Left ventricle myocardium inferior (tissue), 1 donor: ENCODE measurements around the gene PKN3. TPM values are rescaled to one million over a fixed set of nuclear protein-coding genes. Genes with fewer than 3 reads are reported as not detected.
"Not testable (repeated sequence)": the region's sequence is repeated elsewhere in the genome, so short reads cannot be mapped to it uniquely, and the experiment has no call there.

ENCODE experiments used
- DNase-seq: peaks from one replicate; pipeline ENCODE4 v3.0.0-alpha.2; 2020
- H3K27ac ChIP-seq: fragments of 200-600 bp; replicated peaks from 2 replicates; pipeline ENCODE4 v1.8.0; 2021
- H3K27me3 ChIP-seq: fragments of 200-600 bp; 2 replicates; pipeline ENCODE4 v1.8.0; 2021; ENCODE audit warnings: low read depth
- H3K36me3 ChIP-seq: fragments of 200-600 bp; 2 replicates; pipeline ENCODE4 v1.8.0; 2021
- H3K4me1 ChIP-seq: fragments of 200-600 bp; 2 replicates; pipeline ENCODE4 v1.8.0; 2021
- H3K4me3 ChIP-seq: fragments of 200-600 bp; 2 replicates; pipeline ENCODE4 v1.8.0; 2021; ENCODE audit warnings: mild to moderate bottlenecking, moderate library complexity
- H3K9me3 ChIP-seq: fragments of 200-600 bp; replicated peaks from 2 replicates; pipeline ENCODE4 v1.8.0; 2021
- CTCF ChIP-seq: fragments of 200-600 bp; IDR thresholded peaks from 2 replicates; pipeline ENCODE4 v1.8.0; 2021; ENCODE audit warnings: antibody characterized with exemption, mild to moderate bottlenecking, borderline replicate concordance
- intact Hi-C: fragments of 100-400 bp; cut with micrococcal nuclease; formaldehyde crosslinking; loops from one replicate; pipeline ENCODE4 v1.11.0; 2022
- total RNA-seq: library from RNA; stranded (reverse); fragmentation: NEBNext Ultra II Directional; extraction: Animal tissue kit (Norgen Biotek cat#: 25700); gene quantifications from one replicate; pipeline ENCODE4 v1.2.1, GENCODE V29; 2021
- donor health status: DM: no; HTN: yes; CAD: no; lungs with severe emphysema.

Gene PKN3
- total RNA-seq, 1 donor from 2014 or later, result 6.3 TPM

DNA sequence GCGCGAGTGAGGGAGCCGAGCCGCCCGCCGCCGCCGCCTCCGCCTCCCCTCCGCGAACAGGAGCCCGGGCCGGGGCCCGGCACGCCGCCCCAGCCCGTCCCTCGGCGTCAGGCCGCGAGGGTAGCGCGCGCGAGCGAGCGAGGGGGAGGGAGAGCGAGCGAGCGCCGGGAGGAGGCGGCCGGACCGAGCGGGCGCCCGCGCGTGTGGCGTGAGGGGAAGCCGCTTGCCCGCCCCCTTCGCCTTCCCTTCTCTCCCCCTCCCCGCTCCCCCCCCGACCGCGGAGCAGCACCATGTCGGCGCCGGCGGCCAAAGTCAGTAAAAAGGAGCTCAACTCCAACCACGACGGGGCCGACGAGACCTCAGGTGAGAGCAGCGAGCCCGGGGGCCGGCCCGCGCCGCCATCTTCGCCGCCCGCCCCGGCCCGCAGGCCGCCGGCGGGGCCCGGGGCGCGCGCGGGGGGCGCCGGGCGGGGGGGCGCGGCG, 13.0 kb upstream of the PKN3 start:
- peaks cover 32% of the 10 kb centered on the region for H3K36me3 ChIP-seq
- H3K27ac ChIP-seq, result peak overlapping the region; percentile 98
- intact Hi-C loops, result no loop called here
- TF ChIP-seq CTCF, result no peak
- H3K27me3 ChIP-seq, result no peaks in the 10 kb centered on the region
- peak; percentile 67 for DNase-seq
- no peaks in the 10 kb centered on the region for H3K9me3 ChIP-seq
- peaks cover 40% of the 10 kb centered on the region for H3K4me1 ChIP-seq
- peak overlapping the region; percentile 81 for H3K4me3 ChIP-seq

DNA sequence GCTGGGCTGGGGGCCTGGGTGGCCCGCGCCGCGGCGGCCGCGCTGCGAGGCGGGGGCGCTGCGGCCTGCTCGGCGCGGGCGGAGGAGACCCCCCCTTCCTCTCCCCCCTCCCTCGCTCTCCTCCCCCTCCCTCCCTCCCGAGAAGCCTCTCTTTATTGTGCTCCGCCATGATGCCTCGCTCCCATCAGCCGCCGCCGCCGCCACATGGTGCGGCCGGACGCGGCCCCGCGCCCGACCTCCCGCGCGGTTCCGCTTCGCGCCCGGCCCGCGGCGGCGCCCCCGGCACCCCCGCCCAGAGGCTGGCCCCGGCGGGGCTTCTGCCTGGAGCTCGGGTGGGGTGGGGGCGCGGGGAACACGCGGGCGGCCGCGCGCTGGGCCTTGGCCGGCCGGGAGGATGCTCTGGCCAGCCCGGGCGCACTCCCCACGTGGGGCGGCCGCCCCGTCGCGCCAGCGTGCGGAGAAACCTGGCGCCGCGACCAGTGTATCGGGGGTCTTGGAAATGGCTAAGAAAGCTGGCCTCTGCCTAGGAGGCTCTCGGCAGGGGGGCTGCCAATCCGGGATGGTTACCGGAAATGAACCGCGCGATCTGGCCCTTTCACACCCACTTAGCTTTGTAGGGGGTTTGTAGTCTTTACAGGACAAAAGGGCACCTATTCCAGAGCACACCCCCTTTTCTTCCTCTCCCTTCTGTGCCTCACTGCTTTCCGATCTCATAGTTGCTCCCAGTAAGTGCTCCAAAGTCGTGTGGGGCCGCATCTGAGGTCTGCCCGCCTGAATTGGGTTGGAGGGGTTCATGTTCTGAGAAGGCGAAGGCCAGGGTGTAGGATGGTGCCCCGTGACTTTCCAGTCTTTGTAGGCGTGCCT, 12.3 kb upstream of the PKN3 start:
- intact Hi-C loops, result no loop called here
- DNase-seq, result no peak
- H3K27ac ChIP-seq, result peak overlapping the region; percentile 98
- peaks cover 38% of the 10 kb centered on the region for H3K36me3 ChIP-seq
- H3K27me3 ChIP-seq, result no peaks in the 10 kb centered on the region
- H3K4me1 ChIP-seq, result peaks cover 33% of the 10 kb centered on the region
- no peak for TF ChIP-seq CTCF
- peak overlapping the region; percentile 81 for H3K4me3 ChIP-seq
- H3K9me3 ChIP-seq, result no peaks in the 10 kb centered on the region

DNA sequence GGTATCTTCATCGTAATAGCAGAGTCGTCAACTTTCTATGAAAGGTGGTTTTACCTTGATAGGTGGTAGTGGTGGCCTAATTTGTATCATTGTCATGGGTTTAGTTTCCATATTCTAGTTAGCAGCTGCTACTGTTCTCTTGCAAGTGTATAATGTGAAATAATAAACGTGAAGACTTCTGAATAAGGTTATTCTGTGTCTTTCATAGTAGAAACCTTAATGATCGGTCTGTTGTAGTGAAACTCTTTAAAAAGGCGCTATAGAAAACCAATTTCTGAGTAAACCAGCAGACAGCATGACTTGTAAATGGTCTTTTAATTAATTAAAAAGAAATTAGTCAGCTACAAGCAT, 11.6 kb upstream of the PKN3 start:
- TF ChIP-seq CTCF, result no peak
- Histone ChIP-seq H3K36me3 (peaks cover 38% of the 10 kb centered on the region), H3K27me3 (no peaks in the 10 kb centered on the region), H3K9me3 (no peaks in the 10 kb centered on the region), H3K4me1 (peaks cover 30% of the 10 kb centered on the region), H3K4me3 (peak overlapping the region; percentile 81), H3K27ac (peak overlapping the region; percentile 98)
- no peak for DNase-seq
- intact Hi-C loops, result no loop called here

DNA sequence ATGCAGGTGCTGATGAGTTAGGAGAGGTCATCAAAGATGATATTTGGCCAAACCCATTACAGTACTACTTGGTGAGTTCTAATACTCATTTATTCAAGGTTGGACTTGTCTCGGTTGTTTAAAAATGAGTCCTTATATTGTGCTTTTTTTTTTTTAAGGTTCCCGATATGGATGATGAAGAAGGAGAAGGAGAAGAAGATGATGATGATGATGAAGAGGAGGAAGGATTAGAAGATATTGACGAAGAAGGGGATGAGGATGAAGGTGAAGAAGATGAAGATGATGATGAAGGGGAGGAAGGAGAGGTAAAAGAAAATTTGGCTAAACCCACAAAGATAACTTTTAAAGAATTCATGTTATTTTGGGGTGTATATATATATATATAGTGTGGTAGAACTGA, 8.6 kb upstream of the PKN3 start:
- intact Hi-C loops, DNase-seq, H3K9me3 ChIP-seq, H3K27me3 ChIP-seq, H3K4me3 ChIP-seq, H3K27ac ChIP-seq: not testable (repeated sequence)
- H3K4me1 ChIP-seq, result peaks cover 19% of the 10 kb centered on the region
- H3K36me3 ChIP-seq, result peaks cover 38% of the 10 kb centered on the region

DNA sequence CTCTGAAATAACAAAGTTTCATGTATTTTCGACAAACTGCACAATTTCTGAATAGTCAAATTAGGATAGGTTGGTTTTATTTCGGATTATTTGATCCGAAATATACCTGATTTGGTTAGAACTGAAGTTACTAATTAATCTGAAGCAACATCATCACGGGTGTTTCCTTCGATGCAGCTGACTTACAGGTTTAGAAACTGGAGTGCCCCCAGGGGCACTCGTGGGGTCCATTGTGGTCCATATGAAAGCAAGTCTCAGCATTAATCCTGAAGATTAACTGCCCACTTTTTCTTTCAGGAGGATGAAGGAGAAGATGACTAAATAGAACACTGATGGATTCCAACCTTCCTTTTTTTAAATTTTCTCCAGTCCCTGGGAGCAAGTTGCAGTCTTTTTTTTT, 8.0 kb upstream of the PKN3 start:
- no peak for DNase-seq
- Histone ChIP-seq H3K36me3 (peaks cover 38% of the 10 kb centered on the region), H3K27me3 (no peaks in the 10 kb centered on the region), H3K4me3 (no peak overlapping the region), H3K27ac (no peak overlapping the region), H3K4me1 (peaks cover 19% of the 10 kb centered on the region), H3K9me3 (no peaks in the 10 kb centered on the region)
- intact Hi-C loops, result no loop called here
- no peak for TF ChIP-seq CTCF

DNA sequence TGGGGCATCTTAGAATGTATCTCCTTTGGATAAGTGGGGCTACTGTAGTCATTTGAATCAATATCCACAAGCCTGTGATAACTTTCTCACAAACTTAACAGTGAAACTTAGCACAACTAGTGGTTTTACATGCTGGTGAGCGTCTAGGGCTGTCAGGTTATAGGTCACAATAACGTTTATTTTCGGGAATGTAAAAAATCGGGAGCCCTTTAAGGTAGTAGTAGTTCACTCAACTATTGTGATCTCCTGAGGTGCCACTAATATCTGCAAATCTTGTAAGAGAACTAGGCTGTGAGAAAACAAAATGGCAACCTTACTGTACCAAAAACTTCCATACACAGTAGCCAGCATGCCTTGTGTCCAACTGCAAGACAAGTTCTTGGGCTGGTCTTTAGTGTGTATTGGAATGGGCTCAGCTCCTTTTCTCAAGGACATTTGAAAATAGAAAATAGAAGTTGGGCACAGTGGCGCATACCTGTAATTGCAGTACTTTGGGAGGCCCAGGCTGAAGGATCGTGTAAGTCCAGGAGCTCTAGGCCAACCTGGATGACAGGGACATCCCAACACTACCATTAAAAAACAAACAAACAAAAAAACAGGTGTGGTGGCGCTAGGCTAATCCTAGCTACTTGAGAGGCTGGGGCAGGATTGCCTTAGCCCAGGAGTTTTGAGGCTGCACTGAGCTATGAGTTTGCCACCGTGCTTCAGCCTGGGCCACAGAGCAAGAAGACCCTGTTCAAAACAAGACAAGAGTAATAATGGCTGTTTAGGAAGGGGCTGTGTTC, 5.2 kb upstream of the PKN3 start:
- TF ChIP-seq CTCF, result no peak
- H3K9me3 ChIP-seq, result no peaks in the 10 kb centered on the region
- H3K4me3 ChIP-seq, result no peak overlapping the region
- peak; percentile 4 for DNase-seq
- intact Hi-C loops, result no loop called here
- H3K27ac ChIP-seq, result no peak overlapping the region
- H3K4me1 ChIP-seq, result peaks cover 12% of the 10 kb centered on the region
- H3K27me3 ChIP-seq, result no peaks in the 10 kb centered on the region
- peaks cover 28% of the 10 kb centered on the region for H3K36me3 ChIP-seq

- DNase-seq, result peak; percentile 11
- H3K27me3 ChIP-seq, intact Hi-C loops, H3K9me3 ChIP-seq, H3K27ac ChIP-seq, H3K36me3 ChIP-seq, H3K4me3 ChIP-seq: not testable (repeated sequence)
- peaks cover 26% of the 10 kb centered on the region for H3K4me1 ChIP-seq
Measured at GRCh38 chr9:128699096-128699795, 3.1 kb upstream of the PKN3 start.
